ENCODE results near the gene SCGB1D1. TPM values are rescaled to one million over a fixed set of nuclear protein-coding genes. Genes with fewer than 3 reads are reported as not detected.

Gene SCGB1D1, protein sequence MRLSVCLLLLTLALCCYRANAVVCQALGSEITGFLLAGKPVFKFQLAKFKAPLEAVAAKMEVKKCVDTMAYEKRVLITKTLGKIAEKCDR
- total RNA-seq (2021; fragmentation: NEBNext Ultra II Directional; extraction: Animal tissue kit (Norgen Biotek cat#: 25700)) = not detected
- long read RNA-seq = 0 reads

DNA sequence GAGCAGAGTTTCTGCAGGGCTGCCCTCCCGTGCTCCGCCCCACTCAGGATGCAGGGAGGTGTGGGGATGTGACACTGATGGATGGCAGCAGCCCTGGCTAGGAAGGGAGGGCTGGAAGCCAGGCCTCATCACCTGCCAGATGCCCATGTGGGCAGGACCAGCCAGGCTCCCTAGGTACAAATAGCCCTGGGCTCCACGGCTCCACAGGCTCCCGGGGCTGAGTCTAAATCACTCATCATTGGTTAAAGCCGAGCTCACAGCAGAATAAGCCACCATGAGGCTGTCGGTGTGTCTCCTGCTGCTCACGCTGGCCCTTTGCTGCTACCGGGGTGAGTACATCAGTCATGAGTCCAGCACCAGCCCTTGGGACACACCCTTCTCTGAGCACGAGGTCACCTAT, at the start of gene SCGB1D1:
Gene SCGB1D1 (plus strand): TSS at position 206 of the 400 bp plus-strand sequence. CDS start 69 bp downstream, at position 275.
- TF ChIP-seq, protein P1, sequence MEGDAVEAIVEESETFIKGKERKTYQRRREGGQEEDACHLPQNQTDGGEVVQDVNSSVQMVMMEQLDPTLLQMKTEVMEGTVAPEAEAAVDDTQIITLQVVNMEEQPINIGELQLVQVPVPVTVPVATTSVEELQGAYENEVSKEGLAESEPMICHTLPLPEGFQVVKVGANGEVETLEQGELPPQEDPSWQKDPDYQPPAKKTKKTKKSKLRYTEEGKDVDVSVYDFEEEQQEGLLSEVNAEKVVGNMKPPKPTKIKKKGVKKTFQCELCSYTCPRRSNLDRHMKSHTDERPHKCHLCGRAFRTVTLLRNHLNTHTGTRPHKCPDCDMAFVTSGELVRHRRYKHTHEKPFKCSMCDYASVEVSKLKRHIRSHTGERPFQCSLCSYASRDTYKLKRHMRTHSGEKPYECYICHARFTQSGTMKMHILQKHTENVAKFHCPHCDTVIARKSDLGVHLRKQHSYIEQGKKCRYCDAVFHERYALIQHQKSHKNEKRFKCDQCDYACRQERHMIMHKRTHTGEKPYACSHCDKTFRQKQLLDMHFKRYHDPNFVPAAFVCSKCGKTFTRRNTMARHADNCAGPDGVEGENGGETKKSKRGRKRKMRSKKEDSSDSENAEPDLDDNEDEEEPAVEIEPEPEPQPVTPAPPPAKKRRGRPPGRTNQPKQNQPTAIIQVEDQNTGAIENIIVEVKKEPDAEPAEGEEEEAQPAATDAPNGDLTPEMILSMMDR (IDR thresholded peaks at IDR 0.05) = no peak
- Mint-ChIP-seq H3K27ac (no peak within 1 kb of the TSS), H3K36me3 (ENCODE audit: low read depth) (no peaks in the 10 kb centered on the region; the same call in 1 of the 2 replicates), H3K4me3 (no peak within 1 kb of the TSS), H3K9me3 (no peaks in the 10 kb centered on the region), H3K27me3 (ENCODE audit: insufficient read depth) (peaks cover 34% of the 10 kb centered on the region), H3K4me1 (ENCODE audit: low read depth) (no peaks in the 10 kb centered on the region)
- no peak for DNase-seq

DNA sequence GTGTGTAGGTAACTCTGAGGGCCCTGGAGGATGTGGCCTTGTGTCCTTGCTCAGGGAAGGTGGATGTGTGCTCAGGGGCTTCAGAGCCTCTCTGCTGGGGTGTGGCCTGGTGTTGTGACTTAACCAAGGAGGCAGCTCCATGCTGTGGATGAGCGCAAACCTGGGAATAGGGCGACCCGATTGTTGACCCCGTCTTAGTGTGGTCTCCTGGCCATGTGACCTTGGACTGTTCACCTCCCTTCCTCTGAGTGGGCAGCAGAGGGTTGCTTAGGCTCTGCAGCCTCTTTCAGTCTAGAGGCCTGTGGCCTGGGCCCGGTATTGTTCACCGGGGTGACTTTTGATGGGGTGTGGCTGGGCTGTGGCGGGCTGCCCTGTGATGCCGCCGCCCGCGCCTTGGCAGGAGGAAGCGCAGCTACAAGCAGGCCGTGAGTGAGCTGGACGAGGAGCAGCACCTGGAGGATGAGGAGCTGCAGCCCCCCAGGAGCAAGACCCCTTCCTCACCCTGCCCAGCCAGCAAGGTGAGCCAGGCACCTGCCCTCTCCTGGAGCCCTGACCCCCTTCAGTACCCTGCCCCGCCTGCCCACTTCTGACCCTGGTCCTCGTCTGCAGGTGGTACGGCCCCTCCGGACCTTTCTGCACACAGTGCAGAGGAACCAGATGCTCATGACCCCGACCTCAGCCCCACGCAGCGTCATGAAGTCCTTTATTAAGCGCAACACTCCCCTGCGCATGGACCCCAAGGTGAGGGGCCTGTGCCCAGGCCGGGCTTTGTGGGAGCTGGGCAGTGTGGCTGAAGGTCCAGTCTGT, 49.5 kb upstream of the SCGB1D1 start:
- TF ChIP-seq, protein P1 (IDR thresholded peaks at IDR 0.05) = no peak
- Mint-ChIP-seq H3K4me3 (no peak overlapping the region), H3K36me3 (ENCODE audit: low read depth) (no peaks in the 10 kb centered on the region; the same call in 1 of the 2 replicates), H3K9me3 (no peaks in the 10 kb centered on the region), H3K4me1 (ENCODE audit: low read depth) (no peaks in the 10 kb centered on the region), H3K27me3 (ENCODE audit: insufficient read depth) (no peaks in the 10 kb centered on the region; the same call in none of the 2 replicates), H3K27ac (no peak overlapping the region)
- no peak for DNase-seq

DNA sequence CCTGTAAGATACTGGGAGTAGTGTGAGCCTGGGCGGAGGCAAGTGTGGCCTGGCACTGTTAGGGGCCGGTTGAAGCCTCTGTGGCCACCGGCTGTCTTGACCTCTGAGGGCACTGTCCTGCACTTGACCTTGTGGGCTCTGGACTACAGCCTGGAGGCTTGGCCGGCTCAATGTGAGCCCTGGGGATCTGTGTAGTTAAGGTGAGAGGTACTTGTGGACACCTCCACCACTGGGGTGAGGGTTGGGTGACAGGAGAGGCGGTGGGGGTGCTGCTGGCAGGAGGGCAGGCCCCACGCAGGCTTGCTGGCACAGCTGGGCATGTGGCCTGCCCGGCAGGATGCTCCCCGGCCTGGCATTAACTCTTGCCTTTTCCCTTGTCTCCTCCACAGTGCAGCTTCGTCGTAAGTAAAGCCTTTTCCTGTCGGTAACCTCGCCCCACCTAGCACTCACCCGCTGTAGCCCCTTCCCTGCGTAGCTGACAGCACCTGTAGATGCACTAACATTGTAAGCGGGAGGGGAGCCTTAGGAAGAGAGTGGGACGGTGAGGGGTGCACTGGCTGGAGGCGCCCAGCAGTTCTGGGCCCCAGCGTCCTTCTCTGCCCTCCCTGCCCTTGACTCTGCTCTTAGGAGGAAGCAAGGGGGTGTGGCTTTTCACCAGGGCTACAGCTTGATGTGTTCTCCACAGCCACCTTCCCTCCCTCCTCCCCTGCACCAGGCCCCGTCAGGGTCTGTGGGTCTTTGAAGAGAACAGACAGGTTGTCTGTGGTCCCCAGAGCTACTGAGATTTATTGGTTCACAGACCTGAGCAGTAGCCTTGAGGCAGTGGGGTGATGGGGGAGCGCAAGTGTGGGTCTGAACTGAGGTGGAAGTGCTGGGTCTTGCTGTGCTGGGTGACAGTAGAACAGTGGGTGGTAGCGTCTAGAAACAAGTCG, 48.6 kb upstream of the SCGB1D1 start:
- Mint-ChIP-seq H3K27ac (no peak overlapping the region), H3K4me1 (ENCODE audit: low read depth) (no peaks in the 10 kb centered on the region), H3K4me3 (no peak overlapping the region), H3K36me3 (ENCODE audit: low read depth) (peaks cover 5% of the 10 kb centered on the region), H3K27me3 (ENCODE audit: insufficient read depth) (no peaks in the 10 kb centered on the region; the same call in 1 of the 2 replicates), H3K9me3 (no peaks in the 10 kb centered on the region)
- DNase-seq = no peak
- TF ChIP-seq, protein P1 (IDR thresholded peaks at IDR 0.05) = no peak

DNA sequence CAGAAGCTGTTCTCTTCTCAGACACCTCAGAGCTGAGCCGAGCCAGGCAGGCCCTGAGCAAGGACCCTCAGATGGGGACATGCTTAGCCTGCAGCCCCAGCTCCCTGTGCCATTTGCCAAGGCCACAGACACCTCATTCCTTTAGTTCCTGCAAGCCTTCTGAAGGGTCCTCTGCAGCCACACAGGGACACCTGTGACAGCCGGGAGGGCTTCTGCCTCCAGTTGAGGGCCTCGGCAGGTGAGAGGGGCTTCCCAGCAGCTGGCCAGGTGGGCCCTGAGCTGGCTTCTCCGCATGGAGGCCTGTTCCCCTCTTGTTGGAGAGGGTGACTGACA, 48.0 kb upstream of the SCGB1D1 start:
- no peak overlapping the region for H3K4me3 Mint-ChIP-seq
- H3K27ac Mint-ChIP-seq = no peak overlapping the region
- peaks cover 9% of the 10 kb centered on the region for H3K36me3 Mint-ChIP-seq (ENCODE audit: low read depth)
- no peaks in the 10 kb centered on the region; the same call in 1 of the 2 replicates for H3K27me3 Mint-ChIP-seq (ENCODE audit: insufficient read depth)
- H3K4me1 Mint-ChIP-seq (ENCODE audit: low read depth) = no peaks in the 10 kb centered on the region
- no peaks in the 10 kb centered on the region for H3K9me3 Mint-ChIP-seq
- no peak for DNase-seq
- TF ChIP-seq, protein P1 (IDR thresholded peaks at IDR 0.05) = no peak

DNA sequence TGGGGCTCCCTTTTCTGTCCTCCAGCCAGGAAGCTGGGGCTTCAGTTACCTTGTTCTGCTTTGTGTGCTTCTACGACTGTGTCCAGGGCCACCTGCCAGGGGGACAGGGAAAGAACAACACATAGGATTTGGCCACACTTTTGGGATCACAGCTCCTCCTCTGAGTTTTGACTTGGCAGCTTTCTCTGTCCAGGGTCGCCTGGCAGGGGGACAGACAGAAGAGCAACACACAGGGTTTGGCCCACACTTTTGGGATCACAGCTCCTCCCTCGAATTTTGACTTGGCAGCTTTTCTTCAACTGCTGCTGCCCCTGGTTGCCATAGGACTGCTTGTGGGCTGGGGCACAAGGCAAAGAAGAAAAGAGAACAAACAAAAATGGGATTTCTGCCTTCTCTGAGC, 47.1 kb upstream of the SCGB1D1 start:
- H3K9me3 Mint-ChIP-seq = no peaks in the 10 kb centered on the region
- DNase-seq = no peak
- TF ChIP-seq, protein P1 (IDR thresholded peaks at IDR 0.05) = no peak
- no peaks in the 10 kb centered on the region; the same call in 1 of the 2 replicates for H3K27me3 Mint-ChIP-seq (ENCODE audit: insufficient read depth)
- no peaks in the 10 kb centered on the region for H3K4me1 Mint-ChIP-seq (ENCODE audit: low read depth)
- H3K4me3 Mint-ChIP-seq = no peak overlapping the region
- peaks cover 18% of the 10 kb centered on the region for H3K36me3 Mint-ChIP-seq (ENCODE audit: low read depth)
- H3K27ac Mint-ChIP-seq = no peak overlapping the region

All from HFFc6 (cell line).